Sigmoid colon (tissue), 3 donors: ENCODE measurements around the gene APLNR.

Source experiments
- POLR2A ChIP-seq, 2 donors: fragments of 450-650 bp; IDR thresholded peaks; one replicate each; pipeline ENCODE4 v1.6.1; 2016; ENCODE audit warnings: antibody characterized with exemption in 2 of 2, mild to moderate bottlenecking in 2 of 2, moderate library complexity in 2 of 2
- TF ChIP-seq, protein P1 (sequence below), 4 experiments: fragments of 450-650 bp in 3 of 4; fragments of 200-600 bp in 1 of 4; IDR thresholded peaks; one replicate each; pipeline ENCODE4 v1.5.1; 2016 to 2019; ENCODE audit warnings: antibody characterized with exemption in 4 of 4, mild to moderate bottlenecking in 3 of 4, moderate library complexity in 2 of 4

DNA sequence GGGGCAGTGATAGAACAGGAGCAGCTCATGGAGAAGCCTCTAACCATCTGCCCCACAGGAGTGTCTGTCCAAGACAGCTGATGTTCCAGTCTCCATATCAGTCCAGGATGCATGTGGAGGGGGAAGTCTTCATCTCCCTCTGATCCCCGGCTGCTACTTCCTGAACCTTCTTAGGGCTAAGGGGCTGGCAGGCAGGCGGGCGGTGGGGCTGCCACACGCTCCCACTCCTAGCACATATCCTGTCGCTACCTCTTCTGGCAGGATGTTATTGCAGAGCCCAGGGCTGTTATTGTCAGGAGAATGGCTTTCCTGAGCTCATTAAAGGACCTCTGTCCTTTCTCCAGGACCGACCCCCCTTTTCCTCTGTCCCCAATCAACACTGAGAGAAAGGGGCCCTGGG lies 29.9 kb downstream of the APLNR start:
- TF ChIP-seq, protein P1, sequence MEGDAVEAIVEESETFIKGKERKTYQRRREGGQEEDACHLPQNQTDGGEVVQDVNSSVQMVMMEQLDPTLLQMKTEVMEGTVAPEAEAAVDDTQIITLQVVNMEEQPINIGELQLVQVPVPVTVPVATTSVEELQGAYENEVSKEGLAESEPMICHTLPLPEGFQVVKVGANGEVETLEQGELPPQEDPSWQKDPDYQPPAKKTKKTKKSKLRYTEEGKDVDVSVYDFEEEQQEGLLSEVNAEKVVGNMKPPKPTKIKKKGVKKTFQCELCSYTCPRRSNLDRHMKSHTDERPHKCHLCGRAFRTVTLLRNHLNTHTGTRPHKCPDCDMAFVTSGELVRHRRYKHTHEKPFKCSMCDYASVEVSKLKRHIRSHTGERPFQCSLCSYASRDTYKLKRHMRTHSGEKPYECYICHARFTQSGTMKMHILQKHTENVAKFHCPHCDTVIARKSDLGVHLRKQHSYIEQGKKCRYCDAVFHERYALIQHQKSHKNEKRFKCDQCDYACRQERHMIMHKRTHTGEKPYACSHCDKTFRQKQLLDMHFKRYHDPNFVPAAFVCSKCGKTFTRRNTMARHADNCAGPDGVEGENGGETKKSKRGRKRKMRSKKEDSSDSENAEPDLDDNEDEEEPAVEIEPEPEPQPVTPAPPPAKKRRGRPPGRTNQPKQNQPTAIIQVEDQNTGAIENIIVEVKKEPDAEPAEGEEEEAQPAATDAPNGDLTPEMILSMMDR (IDR thresholded peaks at IDR 0.05) = no peak
- no peak for TF ChIP-seq POLR2A (IDR thresholded peaks at IDR 0.05)
